Stimulated activated CD4-positive, alpha-beta T cell treated with anti-CD3 and anti-CD28 coated beads, Interleukin-4, amount 100 ng/mL, for 24 hours (primary cell): ENCODE results near the gene CDH23.

Source experiments
- DNase-seq: peaks from one replicate; pipeline ENCODE4 v3.0.0-alpha.2; 2020

Gene CDH23

GRCh38 chr10:71521504-71522441 lies 125.1 kb downstream of the CDH23 start:
- DNase-seq = no peak

DNA sequence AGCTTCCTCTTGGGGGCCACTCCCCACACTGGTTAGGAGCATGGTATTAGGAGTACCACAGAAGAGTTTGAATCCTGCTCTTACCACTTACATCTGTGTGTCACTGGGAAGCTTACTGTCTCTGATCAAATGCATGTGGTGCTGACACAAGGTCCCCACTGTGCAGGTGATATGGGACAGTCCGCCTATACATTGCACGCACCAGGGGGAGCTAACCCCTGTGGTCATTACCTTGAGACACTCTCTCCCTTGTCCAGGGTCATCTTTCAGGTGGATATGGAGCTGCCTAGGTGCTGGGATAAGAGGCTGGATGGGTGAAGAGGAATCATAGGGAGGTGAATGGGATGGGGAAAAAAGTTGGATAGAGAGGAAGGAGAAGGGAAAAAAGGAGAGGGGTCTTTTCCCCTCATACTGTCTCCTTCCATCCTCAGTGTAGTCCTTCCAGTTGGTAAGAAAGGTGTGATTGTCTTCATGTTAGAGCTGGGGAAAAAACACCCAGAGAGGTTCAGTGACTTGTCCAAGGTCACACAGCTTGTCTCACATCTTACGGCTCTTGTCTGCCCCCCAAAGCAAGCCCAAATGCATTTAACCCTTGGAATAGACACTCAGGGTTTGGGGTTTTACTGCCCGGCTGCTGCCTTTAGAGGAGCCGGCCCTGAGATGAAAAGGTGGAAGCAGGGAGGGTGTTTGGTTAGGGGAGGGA lies 125.9 kb downstream of the CDH23 start:
- DNase-seq = no peak

DNA sequence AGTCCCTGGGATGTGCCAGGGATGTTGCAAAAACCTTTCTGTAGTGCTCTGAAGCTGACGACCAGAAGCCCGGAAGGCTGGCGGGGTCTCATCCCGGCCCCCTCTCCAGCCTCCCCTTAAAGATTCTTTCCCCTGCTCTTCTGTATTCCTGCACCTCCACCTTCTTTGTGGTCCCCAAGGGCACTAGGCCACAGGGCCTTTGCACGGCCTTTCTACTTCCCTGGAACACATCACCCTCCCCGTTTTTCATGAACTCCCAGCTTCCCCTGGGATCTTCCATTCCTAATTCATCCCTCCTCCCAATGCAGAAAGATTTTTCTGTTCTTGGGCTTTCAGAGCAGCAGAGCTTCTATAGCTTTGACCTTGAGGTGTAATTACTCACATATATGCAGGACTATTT lies 127.0 kb downstream of the CDH23 start:
- no peak for DNase-seq

- DNase-seq = no peak
Observed at GRCh38 chr10:71525092-71525491, 128.4 kb downstream of the CDH23 start.

DNA sequence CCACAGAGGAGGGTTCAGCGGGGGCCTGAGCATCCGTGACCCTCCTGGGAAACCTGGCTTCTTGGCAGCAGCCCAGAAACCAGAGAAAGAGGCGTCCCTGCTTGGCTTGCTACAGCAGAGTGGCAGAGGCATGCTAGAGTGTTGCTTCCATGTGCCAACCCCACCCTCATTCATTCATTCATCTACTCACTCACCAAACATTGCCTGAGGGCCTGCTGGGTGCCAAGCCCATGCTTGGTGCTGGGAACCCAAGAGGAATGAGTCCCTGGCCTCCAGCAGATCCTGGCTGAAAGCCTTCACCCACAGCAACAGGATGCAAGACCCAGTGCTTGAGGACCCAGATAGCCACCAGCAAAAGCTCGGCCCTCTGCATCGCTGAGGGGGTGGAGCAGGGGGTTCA lies 129.0 kb downstream of the CDH23 start:
- DNase-seq = no peak

- DNase-seq = no peak
Observed at GRCh38 chr10:71526653-71527052, 129.9 kb downstream of the CDH23 start.

DNA sequence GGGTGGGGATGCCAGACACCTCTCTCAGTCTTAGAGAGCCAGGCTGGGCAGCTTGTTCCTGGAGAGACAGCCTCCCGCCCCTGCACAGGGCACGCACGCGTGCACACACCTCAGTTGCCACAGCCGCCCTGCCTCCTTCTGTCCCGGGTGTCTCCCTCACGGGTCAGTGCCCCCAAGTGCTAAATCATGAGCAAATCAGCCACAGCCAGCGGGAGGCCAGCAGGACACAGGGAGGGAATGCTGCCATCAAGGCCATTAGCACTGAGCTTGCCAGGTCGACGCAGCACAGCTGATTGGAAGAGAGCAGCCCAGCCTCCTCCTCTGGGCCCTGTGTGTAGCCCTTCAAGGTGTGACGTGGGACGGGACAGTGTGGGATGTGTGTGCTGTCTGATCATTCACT lies 130.4 kb downstream of the CDH23 start:
- no peak for DNase-seq

DNA sequence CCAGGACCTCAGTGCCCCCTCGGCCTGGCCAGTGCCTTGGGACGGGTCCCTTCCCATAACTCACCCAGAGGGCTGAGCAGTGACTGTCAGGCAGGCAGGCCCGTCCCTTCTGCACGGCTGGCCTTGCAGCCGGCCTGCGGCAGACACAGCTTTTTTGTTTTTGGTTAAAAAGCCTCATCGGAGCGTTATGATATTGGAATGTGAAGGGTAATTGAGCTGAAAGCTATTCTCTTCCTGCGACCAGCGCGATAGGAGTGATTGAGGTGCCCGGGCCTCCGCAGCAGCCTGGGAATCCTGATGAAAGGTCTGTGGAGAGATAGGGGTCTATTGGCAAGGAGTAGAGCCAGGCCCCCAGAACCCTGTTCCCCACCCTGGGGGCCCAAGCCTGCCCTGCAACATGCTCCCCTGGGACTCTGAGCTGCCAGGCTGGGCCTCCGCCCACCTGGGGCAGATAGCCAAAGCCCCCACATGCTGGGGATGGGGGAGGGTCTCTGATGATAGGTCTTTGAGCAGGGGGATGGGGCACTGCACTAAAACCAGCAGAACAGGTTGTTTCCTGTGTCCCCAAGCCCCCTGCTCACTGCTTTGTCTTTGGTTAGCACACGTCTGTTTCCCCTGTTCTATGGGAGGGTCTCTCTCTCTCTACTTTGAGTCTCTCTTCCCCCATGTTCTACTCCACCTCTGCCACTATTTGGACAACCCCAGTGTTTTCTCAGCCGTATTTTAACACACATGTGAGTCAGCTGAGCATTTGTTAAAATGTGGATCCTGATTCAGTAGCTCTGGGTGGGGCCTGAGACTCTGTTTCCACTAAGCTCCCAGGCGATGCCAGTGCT lies 131.9 kb downstream of the CDH23 start:
- DNase-seq = no peak

GRCh38 chr10:71529207-71529827 lies 132.6 kb downstream of the CDH23 start:
- DNase-seq = no peak

GRCh38 chr10:71530781-71531180 lies 134.1 kb downstream of the CDH23 start:
- DNase-seq = no peak

DNA sequence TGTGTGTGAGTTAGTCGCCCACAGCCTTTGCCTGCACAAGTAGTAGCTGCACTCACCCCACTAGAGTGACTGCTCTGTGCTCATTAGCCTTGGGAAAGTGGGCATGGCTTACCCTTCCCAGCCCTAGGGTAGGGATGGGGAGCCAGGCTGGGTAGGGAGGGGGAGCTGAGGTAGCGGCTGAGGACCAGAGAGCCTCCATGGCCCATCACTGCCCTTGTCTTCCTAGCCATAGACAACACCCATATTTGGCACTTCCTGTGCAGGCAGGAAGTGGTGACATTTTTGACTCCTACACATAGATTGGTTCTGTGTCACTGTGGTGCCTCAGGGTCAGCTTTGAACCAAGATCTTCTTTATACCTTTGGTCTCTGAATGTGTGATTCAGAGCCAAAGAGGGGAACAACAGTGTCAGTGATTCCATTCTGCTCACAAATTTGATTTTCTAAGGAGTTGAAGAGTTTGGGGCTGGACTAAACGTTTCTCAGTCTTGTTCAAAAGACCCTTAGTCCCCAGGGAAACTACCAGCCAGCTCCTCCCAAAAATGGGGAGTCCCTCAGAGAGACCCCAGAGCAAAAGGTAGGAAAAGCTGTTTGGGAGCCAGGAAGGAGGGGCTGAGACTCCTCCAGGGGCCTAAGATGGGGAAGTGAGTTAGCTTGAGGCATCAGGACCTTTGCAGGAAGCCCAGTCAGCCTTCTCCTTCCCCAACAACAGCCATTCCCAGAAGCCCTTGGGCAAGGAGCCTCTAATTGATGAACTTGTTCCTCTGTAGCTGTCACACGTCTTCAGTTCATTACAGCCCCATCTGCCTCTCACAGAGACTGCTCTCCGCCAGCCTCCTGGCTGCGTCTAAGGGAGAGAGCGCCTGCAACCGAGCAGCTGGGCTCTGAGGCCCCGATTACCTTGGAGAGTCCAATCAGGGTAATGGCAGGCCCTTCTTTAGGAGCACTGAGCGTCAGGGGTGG lies 135.0 kb downstream of the CDH23 start:
- peak; percentile 51 for DNase-seq

DNA sequence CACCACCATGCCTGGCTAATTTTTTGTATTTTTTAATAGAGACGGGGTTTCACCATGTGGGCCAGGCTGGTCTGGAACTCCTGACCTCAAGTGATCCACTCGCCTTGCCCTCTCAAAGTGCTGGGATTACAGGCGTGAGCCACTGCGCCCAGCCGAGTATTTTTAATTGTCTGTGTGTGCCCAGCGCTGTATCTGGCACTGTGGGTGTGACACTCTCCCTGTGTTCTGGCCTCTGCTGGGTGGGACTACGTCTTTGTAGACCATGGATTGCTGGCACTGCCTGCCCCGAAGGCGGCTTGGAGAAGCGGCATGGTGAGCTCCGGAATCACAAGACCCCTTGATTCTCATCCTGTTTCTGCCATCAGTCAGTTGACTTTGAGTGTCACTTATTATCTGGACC lies 136.2 kb downstream of the CDH23 start:
- no peak for DNase-seq

DNA sequence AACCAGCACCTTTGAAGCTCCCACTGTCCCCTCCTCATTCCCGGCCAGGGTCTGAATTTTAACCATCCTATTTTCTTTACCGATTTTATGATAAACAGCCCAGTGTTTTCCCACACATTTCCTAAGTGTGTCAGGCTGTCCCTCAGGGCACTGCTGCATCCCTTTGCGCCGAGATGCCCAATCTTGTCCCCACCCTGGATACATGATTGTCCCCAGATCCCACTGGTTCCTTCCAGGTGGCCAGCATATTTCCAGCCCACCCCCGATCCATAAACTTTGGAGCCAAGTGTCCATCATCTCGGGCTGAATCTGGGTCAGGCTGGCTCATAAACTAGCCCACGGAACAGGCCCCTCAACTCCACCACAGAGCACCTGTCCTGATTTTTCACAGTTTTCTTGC lies 137.2 kb downstream of the CDH23 start:
- no peak for DNase-seq

- no peak for DNase-seq
Observed at GRCh38 chr10:71534568-71535194, 138.0 kb downstream of the CDH23 start.

DNA sequence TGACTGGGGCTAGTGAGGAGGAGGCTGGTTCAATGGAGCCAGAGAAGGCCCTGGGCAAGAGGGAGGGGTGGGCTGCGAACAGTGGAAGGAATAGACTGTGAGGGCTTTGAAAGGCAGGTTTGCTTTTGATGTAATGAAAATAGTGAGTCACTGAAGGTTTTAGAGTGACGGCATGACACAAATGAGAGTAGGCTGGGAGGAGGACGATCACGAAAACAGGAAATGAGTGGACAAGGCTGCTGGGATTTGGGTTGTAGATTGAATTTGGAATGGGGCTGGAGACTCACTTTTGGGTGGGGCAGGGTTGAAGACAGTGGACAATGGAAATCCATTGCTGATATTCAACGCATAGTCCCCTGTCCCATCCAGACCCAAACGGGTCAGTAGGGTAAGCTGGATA lies 139.6 kb downstream of the CDH23 start:
- DNase-seq = no peak

DNA sequence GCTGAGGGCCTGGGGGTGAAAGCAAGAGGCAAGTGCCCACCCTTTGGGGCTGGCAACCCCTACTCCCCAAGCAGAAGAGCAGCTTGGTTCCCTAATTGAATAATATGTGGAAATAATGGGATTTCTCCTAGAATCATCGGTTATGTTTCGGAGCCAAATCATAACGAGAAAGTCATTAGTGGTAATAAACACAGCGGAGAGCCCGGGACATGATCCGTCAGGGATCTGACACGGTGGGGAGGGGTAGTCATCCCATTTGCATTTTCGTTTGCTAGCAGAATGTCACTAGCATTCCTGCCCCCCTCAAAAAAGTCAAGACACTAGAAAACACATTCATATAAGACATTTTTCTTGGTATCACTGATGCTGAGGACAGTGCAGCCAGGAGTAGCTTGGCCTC lies 140.4 kb downstream of the CDH23 start:
- DNase-seq = no peak

GRCh38 chr10:71537681-71538080 lies 141.0 kb downstream of the CDH23 start:
- no peak for DNase-seq

- DNase-seq = no peak
Observed at GRCh38 chr10:71538608-71539260, 142.0 kb downstream of the CDH23 start.

DNA sequence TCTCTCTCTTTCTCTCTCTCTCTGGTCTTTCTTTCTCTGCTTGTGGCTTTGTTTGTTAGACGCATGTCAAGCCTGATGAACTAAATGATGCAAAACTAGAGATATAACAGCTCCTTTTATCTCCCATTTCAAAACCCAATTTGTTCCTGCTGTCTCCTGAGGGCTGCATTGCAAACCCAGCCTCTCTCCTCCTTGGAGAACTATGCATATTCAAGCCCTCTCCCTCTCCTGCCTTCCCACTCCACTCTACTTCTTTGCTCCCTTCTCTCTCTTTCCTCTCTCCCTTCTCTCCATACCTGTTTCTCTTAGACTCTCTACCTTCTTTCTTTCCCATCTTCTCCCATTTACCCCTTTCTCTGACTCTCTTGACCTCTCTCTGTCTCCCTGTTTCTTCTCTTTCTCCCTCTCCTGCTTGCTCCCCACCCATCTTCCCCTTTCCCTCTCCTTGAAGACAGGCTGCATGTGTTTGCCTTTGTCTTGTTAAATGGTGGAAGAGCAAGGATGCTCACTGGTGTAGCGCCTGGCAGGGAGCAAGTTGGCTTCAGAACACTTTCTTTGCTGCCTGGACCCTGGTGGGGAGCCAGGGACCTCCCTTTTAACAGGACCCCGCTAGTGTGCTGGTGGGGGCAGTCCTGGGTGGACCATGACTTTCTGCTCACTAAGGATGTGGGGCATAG lies 142.9 kb downstream of the CDH23 start:
- DNase-seq = no peak

DNA sequence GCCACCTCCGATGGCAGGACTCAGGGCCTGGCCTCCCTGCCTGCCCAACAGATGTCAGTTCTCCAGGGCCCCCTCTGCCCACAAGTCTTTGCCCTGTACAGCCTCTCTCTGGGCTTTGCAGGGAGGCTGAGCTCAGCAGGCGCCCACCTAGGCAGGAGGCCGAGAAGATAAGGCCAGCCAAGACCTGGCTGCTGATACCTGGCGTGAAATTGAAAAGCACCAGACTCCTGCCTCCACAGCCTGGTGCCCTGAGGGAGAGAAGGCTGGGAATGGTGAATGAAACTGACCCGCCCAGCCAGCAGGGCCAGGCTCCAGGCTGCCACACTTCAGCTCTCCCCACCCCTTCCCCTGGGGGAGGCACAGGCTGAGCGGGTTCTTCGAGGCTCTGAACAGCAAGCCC lies 145.8 kb downstream of the CDH23 start:
- DNase-seq = no peak
